ENCODE data around the gene EDN2. TPM values are rescaled to one million over a fixed set of nuclear protein-coding genes. Genes with fewer than 3 reads are reported as not detected.

EDN2 gene
- total RNA-seq, 2 donors from 2014 or later, result 3.3 to 13.5 TPM

DNA sequence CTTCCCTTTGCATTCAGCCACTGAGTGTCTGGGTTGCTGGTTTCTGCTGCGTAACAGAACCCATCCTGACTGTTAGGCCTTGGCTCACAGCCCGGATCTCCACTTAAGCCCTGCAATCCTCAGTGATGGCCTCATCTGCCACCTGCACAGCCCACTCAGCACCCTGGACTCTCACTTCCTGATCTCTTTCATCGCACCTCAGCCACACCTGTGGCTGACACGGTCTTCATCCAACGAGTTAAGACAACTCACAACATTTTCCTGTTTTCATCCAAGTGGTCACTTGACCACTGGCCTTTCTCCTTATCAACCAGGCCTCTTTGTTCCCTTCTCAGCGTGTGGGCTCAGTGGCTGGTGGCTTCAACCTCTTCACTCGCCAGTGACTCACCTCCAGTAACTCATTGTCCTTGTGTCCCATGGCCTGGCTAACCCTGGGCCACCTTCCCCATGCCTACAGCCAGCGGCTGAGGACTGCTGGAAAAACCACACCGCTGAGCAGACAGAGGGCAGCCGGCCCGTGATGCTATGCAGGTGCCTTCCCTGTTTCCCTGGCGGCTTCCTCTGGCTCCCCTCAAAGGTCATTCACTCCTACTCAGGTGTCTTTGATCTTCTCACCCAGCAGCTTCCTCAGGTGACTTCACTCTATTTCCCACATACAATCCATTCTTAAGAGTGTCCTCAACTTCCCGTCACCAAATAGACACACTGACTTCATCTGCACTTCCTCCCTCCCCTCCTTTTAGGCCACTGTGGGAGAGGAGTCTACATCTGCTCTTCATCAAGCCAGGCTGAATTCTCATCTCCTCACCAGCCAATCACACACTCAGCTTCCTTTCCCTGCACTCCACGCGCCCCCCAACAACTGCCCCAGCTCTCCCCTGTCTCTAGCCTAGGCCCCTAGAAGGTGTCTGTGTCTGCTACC lies 19.9 kb upstream of the EDN2 start:
- H3K27ac ChIP-seq, result no peak overlapping the region
- H3K27me3 ChIP-seq, result no peaks in the 10 kb centered on the region
- no peak overlapping the region for H3K9ac ChIP-seq (ENCODE audit: low read depth in 2 of 2, low read length in 2 of 2)
- H3K4me3 ChIP-seq, result no peak overlapping the region
- H3K9me3 ChIP-seq, result no peaks in the 10 kb centered on the region
- TF ChIP-seq, protein P1, sequence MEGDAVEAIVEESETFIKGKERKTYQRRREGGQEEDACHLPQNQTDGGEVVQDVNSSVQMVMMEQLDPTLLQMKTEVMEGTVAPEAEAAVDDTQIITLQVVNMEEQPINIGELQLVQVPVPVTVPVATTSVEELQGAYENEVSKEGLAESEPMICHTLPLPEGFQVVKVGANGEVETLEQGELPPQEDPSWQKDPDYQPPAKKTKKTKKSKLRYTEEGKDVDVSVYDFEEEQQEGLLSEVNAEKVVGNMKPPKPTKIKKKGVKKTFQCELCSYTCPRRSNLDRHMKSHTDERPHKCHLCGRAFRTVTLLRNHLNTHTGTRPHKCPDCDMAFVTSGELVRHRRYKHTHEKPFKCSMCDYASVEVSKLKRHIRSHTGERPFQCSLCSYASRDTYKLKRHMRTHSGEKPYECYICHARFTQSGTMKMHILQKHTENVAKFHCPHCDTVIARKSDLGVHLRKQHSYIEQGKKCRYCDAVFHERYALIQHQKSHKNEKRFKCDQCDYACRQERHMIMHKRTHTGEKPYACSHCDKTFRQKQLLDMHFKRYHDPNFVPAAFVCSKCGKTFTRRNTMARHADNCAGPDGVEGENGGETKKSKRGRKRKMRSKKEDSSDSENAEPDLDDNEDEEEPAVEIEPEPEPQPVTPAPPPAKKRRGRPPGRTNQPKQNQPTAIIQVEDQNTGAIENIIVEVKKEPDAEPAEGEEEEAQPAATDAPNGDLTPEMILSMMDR (IDR thresholded peaks at IDR 0.05), result no peak
- no peaks in the 10 kb centered on the region for H3K4me1 ChIP-seq
- intact Hi-C loops (cut with DNase I), result no loop called here
- H3K36me3 ChIP-seq, result no peaks in the 10 kb centered on the region
- DNase-seq, result no peak

DNA sequence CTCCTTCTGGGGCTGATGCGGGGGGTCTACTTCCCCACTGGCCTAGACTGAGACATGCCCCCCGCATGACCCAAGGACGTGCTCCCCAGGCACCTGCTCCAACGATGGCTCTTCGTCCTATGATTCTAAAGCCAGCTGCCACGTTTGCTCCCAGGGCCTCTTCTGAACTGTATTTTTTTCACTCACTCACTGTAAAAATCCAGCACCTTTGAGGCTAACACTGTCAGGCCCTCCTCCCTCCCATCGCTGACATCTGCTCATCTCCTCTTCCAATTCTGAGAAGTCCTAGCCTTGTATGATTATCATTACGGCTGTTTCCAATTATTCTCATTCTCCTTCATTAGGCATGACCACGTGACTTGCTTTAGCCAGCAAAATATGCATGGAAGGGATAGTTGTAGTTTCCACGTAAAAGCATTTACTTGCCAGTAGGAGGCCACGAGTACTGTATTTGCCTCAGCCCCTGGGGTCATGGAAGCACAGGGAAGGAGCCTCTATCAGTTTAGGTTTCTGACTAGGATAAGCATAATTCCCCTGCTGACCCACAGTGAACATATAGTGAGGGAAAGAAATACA lies 19.1 kb upstream of the EDN2 start:
- intact Hi-C loops (cut with DNase I), result no loop called here
- Histone ChIP-seq H3K36me3 (no peaks in the 10 kb centered on the region), H3K9me3 (no peaks in the 10 kb centered on the region), H3K4me3 (no peak overlapping the region), H3K27ac (no peak overlapping the region), H3K27me3 (no peaks in the 10 kb centered on the region), H3K9ac (ENCODE audit: low read depth in 2 of 2, low read length in 2 of 2) (no peak overlapping the region), H3K4me1 (peaks cover 6% of the 10 kb centered on the region)
- TF ChIP-seq, protein P1 (IDR thresholded peaks at IDR 0.05), result no peak
- DNase-seq, result no peak

DNA sequence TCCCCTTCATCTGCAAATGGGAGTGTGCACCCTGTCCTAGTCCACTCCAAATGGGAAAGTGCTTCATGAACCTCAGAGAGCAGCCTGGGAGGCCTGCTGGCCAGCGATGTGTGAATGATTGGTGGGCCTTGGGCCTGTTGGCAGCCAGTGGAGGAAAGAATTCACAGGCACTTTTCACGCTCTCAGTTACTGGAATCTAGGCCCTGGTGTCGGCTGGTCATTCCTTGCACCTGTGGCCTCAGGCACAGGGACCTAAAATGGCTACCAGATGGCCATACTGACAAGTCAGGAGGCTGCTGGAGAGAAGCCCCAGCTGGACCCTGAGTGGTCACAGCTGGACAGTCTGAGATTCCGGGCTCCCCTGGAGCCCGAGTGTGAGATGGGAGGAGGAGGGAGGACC lies 18.4 kb upstream of the EDN2 start:
- Histone ChIP-seq H3K27ac (no peak overlapping the region), H3K9me3 (no peaks in the 10 kb centered on the region)
- DNase-seq, result no peak

DNA sequence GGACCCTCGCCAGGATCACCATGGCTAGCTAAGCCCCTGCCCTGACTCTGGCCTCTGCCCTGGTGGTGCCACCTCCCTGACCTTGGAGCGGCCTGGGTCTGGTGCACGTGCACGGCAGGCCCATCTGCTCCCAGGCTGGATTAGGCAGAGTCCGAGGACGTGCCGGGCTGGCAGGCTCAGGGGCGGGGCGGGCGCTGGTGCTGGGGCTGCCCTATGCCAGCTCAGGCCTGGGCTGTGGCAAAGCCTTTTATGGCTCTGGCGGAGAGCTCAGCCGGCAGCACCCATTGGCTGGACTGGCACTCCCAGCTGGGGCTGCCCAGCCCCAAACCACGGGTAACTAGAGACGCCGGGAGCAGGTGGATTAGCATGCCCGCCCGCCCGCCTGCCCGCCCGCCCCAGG lies 17.1 kb upstream of the EDN2 start:
- Histone ChIP-seq H3K4me1 (peaks cover 11% of the 10 kb centered on the region), H3K9me3 (no peaks in the 10 kb centered on the region), H3K27me3 (no peaks in the 10 kb centered on the region), H3K36me3 (no peaks in the 10 kb centered on the region), H3K27ac (peak overlapping the region; percentile 78), H3K4me3 (no peak overlapping the region), H3K9ac (ENCODE audit: low read depth in 2 of 2, low read length in 2 of 2) (peak overlapping the region in 1 of 2 donors; percentile 79)
- intact Hi-C loops (cut with DNase I), result no loop called here
- peak; percentile 93 for DNase-seq
- TF ChIP-seq, protein P1 (IDR thresholded peaks at IDR 0.05), result no peak

More for the DNA sequence above, 18.4 kb upstream of the EDN2 start:
- TF ChIP-seq, protein P1 (IDR thresholded peaks at IDR 0.05), result no peak
- intact Hi-C loops (cut with DNase I), result no loop called here
- no peak overlapping the region for H3K4me3 ChIP-seq
- H3K4me1 ChIP-seq, result peaks cover 9% of the 10 kb centered on the region
- no peaks in the 10 kb centered on the region for H3K36me3 ChIP-seq
- no peaks in the 10 kb centered on the region for H3K27me3 ChIP-seq
- H3K9ac ChIP-seq (ENCODE audit: low read depth in 2 of 2, low read length in 2 of 2), result no peak overlapping the region

- intact Hi-C loops (cut with DNase I), result no loop called here
- Histone ChIP-seq H3K9ac (ENCODE audit: low read depth in 2 of 2, low read length in 2 of 2) (peak overlapping the region in 1 of 2 donors; percentile 79), H3K4me1 (peaks cover 15% of the 10 kb centered on the region), H3K27ac (peak overlapping the region; percentile 78), H3K4me3 (no peak overlapping the region), H3K9me3 (no peaks in the 10 kb centered on the region), H3K36me3 (no peaks in the 10 kb centered on the region), H3K27me3 (no peaks in the 10 kb centered on the region)
- TF ChIP-seq, protein P1 (IDR thresholded peaks at IDR 0.05), result no peak
- no peak for DNase-seq
Observed at GRCh38 chr1:41500781-41501518, 16.5 kb upstream of the EDN2 start.

All from colonic mucosa (tissue), 4 donors.